ENCODE results near the gene LFNG. TPM values are rescaled to one million over a fixed set of nuclear protein-coding genes. Genes with fewer than 3 reads are reported as not detected.

The LFNG gene
- total and polyA plus RNA-seq, 2 of the 13 experiments (the other 11 are each of a cell fraction or from before 2014, with no cell fraction given), result 0.44 to 1.5 TPM

- Histone ChIP-seq H3K36me3 (replicated peaks in 1 of 2; ENCODE audit: control insufficient read depth in 1 of 2, insufficient read depth in 2 of 2, low read length in 2 of 2) (no peaks in the 10 kb centered on the region), H4K20me1 (ENCODE audit: insufficient read depth, low read length) (no peaks in the 10 kb centered on the region), H3K4me3 (replicated peaks in 1 of 3; ENCODE audit: insufficient read depth in 1 of 3, low read depth in 2 of 3, low read length in 3 of 3) (no peak overlapping the region), H3K79me2 (ENCODE audit: insufficient read depth, low read length) (no peaks in the 10 kb centered on the region), H3K9me3 (ENCODE audit: low read length) (no peaks in the 10 kb centered on the region), H3K27ac (ENCODE audit: extremely low read length, insufficient read depth, low read length) (no peak overlapping the region), H3K4me1 (ENCODE audit: insufficient read depth, low read length) (no peaks in the 10 kb centered on the region), H3K27me3 (ENCODE audit: control insufficient read depth in 1 of 2, insufficient read depth in 2 of 2, low read length in 2 of 2) (peaks cover 12 to 28% of the 10 kb centered on the region in 2 experiments), H3K4me2 (ENCODE audit: low read depth, low read length) (no peak overlapping the region), H2AFZ (ENCODE audit: low read length) (no peak overlapping the region), H3K9ac (ENCODE audit: insufficient read depth, low read depth, low read length) (no peak overlapping the region)
- WGBS (ENCODE audit: low lambda C conversion rate), result 17% methylated on average over 11 of the region's 13 CpGs
- no peak for FAIRE-seq
- CTCF ChIA-PET (ENCODE audit: low intra/inter-chr PET ratio, low total read pairs), result no interaction called here
- no TSS peak for BruUV-seq (replicated peaks)
- DNase-seq (ENCODE audit: low spot score), result no peak
- in situ Hi-C loops (cut with HindIII; ENCODE audit: extremely low pct_ligation_motif_present, low pct_unique_long_range_greater_than_20kb) (no loop called here), intact Hi-C loops (cut with micrococcal nuclease; ENCODE audit: unreplicated experiment) (no loop called here)
- no peak for ATAC-seq
- TF ChIP-seq ATF5 (CRISPR knock-in tag; IDR thresholded peaks at IDR 0.05; ENCODE audit: low read depth), result no peak
- no peak for TF ChIP-seq NCOA2 (CRISPR knock-in tag; IDR thresholded peaks at IDR 0.05)
- TF ChIP-seq CREM (IDR thresholded peaks at IDR 0.05), result no peak
- no peak for TF ChIP-seq CREM (CRISPR knock-in tag; IDR thresholded peaks at IDR 0.05)
- TF ChIP-seq REL (CRISPR knock-in tag; conservative IDR thresholded peaks at IDR 0.05), result no peak
- no peak for TF ChIP-seq SMAD9 (CRISPR knock-in tag; IDR thresholded peaks at IDR 0.05)
- TF ChIP-seq RNF2 (conservative IDR thresholded peaks at IDR 0.05; ENCODE audit: low read depth), result no peak
- TF ChIP-seq ZNF230 (CRISPR knock-in tag; IDR thresholded peaks at IDR 0.05), result no peak
- TF ChIP-seq ZNF142 (CRISPR knock-in tag; IDR thresholded peaks at IDR 0.05), result no peak
- POLR2A ChIA-PET, result no interaction called here
Observed at GRCh38 chr7:2490181-2490651, 29.4 kb upstream of the LFNG start.

All from HepG2 (cell line).